Measurements from ENCODE around the gene WDR81. TPM values are rescaled to one million over a fixed set of nuclear protein-coding genes. Genes with fewer than 3 reads are reported as not detected.

Gene WDR81
- total RNA-seq, 1 donor from 2014 or later, result 35.5 TPM

GRCh38 chr17:1774390-1775176, 50.1 kb downstream of the WDR81 start:
- Histone ChIP-seq H3K36me3 (ENCODE audit: control insufficient read depth, insufficient read depth, low read length) (no peaks in the 10 kb centered on the region), H3K27me3 (ENCODE audit: control insufficient read depth, insufficient read depth, low read length) (no peaks in the 10 kb centered on the region), H3K4me3 (ENCODE audit: low read depth, low read length) (no peak overlapping the region)
- no peak for DNase-seq (ENCODE audit: low read depth)
- no peak for TF ChIP-seq CTCF (IDR thresholded peaks at IDR 0.05; ENCODE audit: insufficient read depth, low read length, poor library complexity, severe bottlenecking)

- TF ChIP-seq CTCF (IDR thresholded peaks at IDR 0.05; ENCODE audit: insufficient read depth, low read length, poor library complexity, severe bottlenecking), result no peak
- no peaks in the 10 kb centered on the region for H3K27me3 ChIP-seq (ENCODE audit: control insufficient read depth, insufficient read depth, low read length)
- H3K36me3 ChIP-seq (ENCODE audit: control insufficient read depth, insufficient read depth, low read length), result no peaks in the 10 kb centered on the region
- no peak for DNase-seq (ENCODE audit: low read depth)
- no peak overlapping the region for H3K4me3 ChIP-seq (ENCODE audit: low read depth, low read length)
Observed at GRCh38 chr17:1776328-1776727, 51.8 kb downstream of the WDR81 start.

- Histone ChIP-seq H3K27me3 (ENCODE audit: control insufficient read depth, insufficient read depth, low read length) (no peaks in the 10 kb centered on the region), H3K4me3 (ENCODE audit: low read depth, low read length) (no peak overlapping the region), H3K36me3 (ENCODE audit: control insufficient read depth, insufficient read depth, low read length) (no peaks in the 10 kb centered on the region)
- TF ChIP-seq CTCF (IDR thresholded peaks at IDR 0.05; ENCODE audit: insufficient read depth, low read length, poor library complexity, severe bottlenecking), result no peak
- no peak for DNase-seq (ENCODE audit: low read depth)
Observed at GRCh38 chr17:1776857-1777256, 52.4 kb downstream of the WDR81 start.

- no peak for TF ChIP-seq CTCF (IDR thresholded peaks at IDR 0.05; ENCODE audit: insufficient read depth, low read length, poor library complexity, severe bottlenecking)
- peak; percentile 85 for DNase-seq (ENCODE audit: low read depth)
- Histone ChIP-seq H3K4me3 (ENCODE audit: low read depth, low read length) (no peak overlapping the region), H3K36me3 (ENCODE audit: control insufficient read depth, insufficient read depth, low read length) (no peaks in the 10 kb centered on the region), H3K27me3 (ENCODE audit: control insufficient read depth, insufficient read depth, low read length) (no peaks in the 10 kb centered on the region)
Observed at GRCh38 chr17:1779571-1780131, 55.1 kb downstream of the WDR81 start.

- Histone ChIP-seq H3K36me3 (ENCODE audit: control insufficient read depth, insufficient read depth, low read length) (no peaks in the 10 kb centered on the region), H3K27me3 (ENCODE audit: control insufficient read depth, insufficient read depth, low read length) (no peaks in the 10 kb centered on the region), H3K4me3 (ENCODE audit: low read depth, low read length) (no peak overlapping the region)
- TF ChIP-seq CTCF (IDR thresholded peaks at IDR 0.05; ENCODE audit: insufficient read depth, low read length, poor library complexity, severe bottlenecking), result no peak
- DNase-seq (ENCODE audit: low read depth), result no peak
Observed at GRCh38 chr17:1782171-1782567, 57.7 kb downstream of the WDR81 start.

All from kidney epithelial cell (primary cell).